ENCODE data around the gene SPATA20.

DNA sequence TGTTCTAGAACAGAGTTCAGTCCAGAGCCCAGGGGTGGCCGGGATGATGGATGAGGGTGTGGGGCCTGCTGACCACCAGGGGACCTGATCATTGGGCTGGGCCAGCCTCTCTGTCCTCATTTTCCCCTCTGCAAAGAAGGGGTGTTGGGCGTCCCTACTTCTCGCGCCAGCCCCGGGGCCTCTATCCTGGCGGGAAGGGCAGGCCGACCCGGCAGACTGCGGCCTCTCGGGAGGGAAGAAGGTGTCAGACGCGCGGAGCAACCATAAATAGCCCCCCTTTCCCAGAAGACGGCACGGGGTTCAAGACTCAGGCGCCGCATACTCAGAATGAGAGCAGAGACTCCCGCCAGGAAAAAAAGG, 11.6 kb downstream of the SPATA20 start:
- TF ChIP-seq, protein P1, sequence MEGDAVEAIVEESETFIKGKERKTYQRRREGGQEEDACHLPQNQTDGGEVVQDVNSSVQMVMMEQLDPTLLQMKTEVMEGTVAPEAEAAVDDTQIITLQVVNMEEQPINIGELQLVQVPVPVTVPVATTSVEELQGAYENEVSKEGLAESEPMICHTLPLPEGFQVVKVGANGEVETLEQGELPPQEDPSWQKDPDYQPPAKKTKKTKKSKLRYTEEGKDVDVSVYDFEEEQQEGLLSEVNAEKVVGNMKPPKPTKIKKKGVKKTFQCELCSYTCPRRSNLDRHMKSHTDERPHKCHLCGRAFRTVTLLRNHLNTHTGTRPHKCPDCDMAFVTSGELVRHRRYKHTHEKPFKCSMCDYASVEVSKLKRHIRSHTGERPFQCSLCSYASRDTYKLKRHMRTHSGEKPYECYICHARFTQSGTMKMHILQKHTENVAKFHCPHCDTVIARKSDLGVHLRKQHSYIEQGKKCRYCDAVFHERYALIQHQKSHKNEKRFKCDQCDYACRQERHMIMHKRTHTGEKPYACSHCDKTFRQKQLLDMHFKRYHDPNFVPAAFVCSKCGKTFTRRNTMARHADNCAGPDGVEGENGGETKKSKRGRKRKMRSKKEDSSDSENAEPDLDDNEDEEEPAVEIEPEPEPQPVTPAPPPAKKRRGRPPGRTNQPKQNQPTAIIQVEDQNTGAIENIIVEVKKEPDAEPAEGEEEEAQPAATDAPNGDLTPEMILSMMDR (IDR thresholded peaks at IDR 0.05; ENCODE audit: borderline replicate concordance, extremely low read depth, low read length, poor library complexity, severe bottlenecking): no peak
- no peak for TF ChIP-seq EZH2 (IDR thresholded peaks at IDR 0.05; ENCODE audit: borderline replicate concordance, low read depth, low read length, severe bottlenecking)
